IPS-NIHi7 (cell line): ENCODE results near the gene LRRC53.

ENCODE experiments used
- DNase-seq: peaks from one replicate; pipeline ENCODE4 v3.0.0; 2012; ENCODE audit warnings: mixed read lengths; ENCODE audit errors: extremely low spot score

The LRRC53 gene

DNA sequence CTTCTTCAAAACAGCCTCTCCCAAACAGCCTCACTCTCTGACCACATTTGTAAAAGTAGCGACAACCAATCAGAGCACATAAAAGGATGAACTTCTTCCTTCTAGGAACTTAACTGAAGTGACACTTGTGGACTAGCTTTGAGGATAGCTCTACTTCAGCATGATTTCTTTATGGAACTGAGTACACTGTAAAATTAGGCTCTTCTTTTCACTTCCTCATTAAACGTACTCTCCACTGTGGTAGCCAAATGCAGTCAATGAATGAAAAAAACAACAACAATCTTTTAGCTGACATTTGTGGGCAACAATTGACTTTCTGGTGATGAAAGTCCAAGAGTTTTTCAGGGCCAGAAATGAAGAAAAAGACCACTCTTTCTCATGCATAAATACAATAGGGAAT, 9.6 kb downstream of the LRRC53 start:
- DNase-seq: no peak

- peak; percentile 58 for DNase-seq
These were observed 10.0 kb downstream of the LRRC53 start for GRCh38 chr1:74502432-74502831.

DNA sequence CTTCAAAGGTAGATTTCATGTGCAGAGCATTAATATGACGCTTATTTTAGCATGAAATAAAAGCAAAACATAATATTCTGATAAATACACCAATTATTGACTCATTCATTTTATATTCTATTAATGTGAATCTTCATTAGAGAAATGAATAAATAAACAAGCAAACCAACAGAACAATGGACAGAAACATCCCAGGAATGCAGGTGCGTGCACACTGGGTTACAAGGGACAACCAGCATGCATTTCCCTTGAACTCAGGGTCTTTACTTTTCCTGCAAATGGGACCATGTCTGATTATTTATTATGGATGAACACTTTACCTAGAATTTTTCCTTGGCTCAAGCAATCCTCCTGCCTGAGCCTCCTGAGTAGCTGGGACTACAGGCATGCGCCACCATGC, 13.5 kb downstream of the LRRC53 start:
- DNase-seq: no peak

GRCh38 chr1:74496669-74497068, 15.7 kb downstream of the LRRC53 start:
- DNase-seq: no peak

DNA sequence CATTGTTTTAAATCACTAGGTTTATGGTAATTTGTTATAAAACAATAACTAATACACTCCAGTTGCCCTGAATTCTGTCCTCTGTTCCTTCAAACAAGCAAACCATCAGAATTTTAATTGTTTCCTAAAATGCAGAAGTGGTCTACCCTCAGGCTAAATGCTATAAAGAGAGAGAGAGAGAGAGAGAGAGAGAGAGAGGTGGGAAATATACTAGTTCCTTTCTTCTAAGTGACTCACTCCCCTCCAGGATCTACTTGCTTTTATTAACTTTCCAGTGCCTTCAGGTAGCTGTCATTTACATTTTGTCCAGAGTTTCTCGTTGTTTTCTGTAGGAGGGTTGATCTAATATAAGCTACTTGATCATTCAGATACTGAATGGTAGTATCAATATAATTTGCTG, 26.4 kb downstream of the LRRC53 start:
- no peak for DNase-seq

DNA sequence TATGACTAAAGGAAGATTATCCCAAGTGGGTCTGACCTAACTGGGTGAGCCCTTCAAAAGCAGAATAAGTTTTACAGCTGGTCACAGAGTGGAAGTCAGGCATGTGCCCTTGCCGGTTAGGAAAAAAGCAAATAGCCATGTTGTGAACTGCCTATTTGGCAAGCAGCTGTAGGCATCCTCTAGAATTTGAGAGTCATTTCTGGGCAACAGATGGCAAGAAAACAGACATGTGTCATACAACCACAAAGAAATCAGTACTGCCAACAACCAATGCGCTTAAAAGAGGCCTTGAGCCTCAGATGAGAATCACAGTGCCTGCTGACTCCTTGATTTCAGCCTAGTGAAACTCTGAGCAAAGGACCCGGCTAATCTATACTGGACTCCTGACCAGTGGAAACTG, 26.8 kb downstream of the LRRC53 start:
- no peak for DNase-seq

DNA sequence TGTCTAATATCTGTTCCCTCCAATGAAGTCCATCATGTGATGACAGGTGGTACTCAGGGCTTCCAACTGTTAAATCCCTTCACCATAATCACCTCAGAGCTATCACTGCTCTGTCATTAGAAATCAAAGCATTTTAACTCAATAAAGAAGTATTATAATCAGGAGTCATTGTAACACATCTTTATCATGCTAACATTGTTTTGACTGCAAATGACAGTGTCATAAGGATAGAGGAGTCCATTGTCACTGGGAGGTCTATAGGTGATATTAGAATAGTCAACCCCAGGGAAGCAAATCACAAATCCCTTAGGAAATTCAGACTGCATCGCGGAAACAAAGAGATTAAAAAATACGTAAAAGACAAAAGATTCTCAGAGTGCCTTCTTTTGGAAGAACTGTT, 30.8 kb downstream of the LRRC53 start:
- DNase-seq: no peak

GRCh38 chr1:74480068-74480467, 32.3 kb downstream of the LRRC53 start:
- no peak for DNase-seq

GRCh38 chr1:74478979-74479378, 33.4 kb downstream of the LRRC53 start:
- DNase-seq: no peak

DNA sequence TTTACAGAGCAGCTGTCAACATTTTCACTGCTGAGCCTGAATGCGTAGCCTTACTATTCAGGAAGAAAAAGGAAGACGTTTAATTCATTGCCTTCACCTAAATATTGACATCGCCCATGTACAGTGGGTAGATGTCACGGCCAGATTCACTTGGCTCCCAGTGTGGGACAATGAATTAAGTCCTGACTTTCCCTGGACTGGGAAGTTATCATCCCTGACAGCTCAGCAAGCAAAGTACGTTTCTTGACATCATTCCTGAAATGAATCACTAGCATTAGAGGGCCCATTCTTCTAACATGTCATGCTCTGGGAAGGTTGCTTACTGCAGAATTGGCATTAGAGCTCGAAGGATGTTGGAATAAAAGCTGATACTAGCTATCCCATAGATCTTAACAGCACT, 37.8 kb downstream of the LRRC53 start:
- no peak for DNase-seq

DNA sequence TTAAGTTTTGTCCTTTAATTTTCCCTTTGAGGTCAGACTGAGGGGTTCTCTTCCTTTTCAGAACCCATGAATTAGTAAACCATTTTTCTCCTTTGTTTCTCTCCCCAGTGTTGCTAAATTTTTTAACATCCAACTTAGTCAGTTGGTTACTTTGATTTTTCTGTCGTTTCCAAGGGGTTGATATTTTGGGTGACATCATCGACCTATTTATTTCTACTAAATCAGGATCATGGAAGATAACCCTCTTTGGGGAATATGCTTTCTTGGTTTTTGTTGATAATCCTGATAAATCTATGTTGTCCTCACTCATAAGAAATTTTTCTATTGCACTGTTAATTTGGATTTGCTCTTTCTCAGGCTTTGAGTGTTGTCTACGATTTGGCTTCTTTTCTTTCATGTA, 40.9 kb downstream of the LRRC53 start:
- DNase-seq: no peak

DNA sequence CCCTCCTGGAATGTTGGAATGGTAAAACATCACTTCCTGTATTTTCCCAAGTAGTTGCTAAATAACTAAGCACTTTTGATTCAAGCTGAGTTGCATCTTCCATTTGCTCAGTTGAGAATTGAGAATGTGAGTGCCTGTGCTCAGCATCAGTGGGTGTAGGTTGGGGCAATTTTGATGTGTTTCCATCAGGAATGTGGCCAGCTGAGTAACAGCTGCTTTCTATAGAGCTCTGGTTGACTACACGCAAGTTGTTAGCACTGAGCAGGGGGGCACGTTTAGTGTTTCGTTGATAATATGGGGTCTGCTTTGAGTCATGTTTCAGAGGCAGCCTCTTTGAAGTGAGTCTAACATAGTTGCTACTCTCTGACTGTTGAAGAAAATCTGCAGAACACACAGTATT, 41.5 kb downstream of the LRRC53 start:
- no peak for DNase-seq

- DNase-seq: no peak
These were observed 42.2 kb downstream of the LRRC53 start for GRCh38 chr1:74470251-74470650.

DNA sequence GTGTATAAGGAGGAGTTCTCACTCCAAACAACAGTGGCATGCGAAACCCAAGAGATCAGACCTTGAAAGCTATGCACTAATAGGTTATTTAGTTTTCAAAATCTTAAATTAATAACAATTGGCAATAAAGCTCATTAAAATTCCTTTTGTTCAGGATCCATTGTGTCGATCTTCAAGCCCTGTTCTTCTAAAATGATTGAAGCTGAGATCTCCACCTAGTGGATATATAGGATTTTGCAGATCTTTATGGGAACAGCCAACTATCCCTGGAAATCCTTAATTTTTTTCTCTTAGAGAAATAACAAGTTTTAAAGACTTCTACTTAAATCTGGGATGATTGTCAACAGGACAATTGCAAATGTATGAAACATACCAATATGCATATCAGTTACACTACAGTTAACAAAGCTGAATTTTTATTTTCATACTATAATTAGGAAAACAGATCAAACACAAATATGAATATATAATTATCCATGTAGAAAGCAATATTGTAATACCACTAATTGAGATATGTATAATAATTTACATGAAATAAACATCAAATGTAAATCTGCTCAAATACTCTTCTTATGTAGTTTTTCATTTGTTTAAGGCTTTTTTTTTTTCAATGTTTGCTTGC, 43.3 kb downstream of the LRRC53 start:
- DNase-seq: peak; percentile 40

DNA sequence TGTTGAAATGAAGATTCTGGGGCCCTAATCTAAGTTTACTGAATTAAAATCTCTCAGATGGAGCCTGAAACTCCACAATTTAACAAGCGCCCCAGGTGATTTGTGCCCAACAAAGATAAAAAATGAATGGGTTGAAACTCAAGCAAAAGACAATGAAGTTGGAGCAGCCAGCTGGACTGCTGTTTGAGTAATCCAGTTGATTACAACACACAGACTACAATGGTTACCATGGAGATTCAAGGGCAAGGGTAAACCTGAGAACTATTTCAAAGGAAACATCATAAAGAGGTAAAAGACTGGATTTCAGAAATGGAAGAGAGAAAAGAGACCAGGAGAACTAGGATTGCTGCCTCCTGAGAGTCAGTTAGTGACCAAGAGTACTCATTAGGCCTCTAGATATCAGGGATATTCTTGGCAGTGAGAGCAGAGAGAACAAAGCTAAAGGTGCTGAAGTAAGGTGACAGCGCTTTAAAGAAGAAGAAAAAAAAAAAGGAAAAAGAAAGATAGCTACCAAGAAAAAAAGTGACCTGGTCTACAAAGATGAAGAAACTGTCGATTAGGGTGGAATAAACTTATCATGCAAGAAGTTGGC, 44.5 kb downstream of the LRRC53 start:
- no peak for DNase-seq

DNA sequence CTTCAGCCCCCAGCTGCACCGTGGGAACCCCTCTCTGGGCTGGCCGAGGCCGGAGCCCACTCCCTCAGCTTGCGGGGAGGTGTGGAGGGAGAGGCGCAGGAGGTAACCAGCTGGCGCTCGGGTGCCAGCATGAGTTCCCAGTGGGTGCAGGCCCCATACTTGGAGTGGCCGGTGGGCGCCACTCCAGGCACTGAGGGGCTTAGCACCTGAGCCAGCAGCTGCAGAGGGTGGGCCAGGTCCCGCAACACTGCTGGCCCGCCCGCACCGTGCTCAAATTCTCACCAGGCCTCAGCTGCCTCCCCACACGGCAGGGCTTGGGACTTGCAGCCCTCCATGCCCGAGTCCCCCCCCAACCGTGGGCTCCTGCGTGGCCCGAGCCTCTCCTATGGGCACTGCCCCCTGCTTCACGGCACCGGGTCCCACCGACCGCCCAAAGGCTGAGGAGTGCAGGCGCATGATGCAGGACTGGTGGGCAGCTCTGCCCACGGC, 47.2 kb downstream of the LRRC53 start:
- DNase-seq: no peak

DNA sequence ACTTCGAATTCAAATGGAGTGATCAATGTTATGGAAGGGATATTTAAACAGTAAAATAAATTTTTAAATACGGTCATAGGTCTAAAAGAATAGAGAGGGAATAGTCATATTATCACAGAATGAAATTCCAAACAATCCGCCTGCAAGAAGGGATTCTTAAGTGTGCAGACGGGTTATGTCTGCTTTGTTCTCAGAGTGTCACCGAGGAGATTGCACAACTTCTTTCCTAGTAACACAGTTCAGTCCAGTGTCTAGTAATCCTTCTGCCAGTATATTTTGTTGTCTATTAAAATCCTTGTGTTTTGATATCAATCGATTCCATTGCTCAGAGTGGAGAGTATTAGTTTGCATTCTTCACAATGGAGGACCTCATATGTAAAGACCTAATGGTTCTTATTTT, 48.4 kb downstream of the LRRC53 start:
- no peak for DNase-seq

DNA sequence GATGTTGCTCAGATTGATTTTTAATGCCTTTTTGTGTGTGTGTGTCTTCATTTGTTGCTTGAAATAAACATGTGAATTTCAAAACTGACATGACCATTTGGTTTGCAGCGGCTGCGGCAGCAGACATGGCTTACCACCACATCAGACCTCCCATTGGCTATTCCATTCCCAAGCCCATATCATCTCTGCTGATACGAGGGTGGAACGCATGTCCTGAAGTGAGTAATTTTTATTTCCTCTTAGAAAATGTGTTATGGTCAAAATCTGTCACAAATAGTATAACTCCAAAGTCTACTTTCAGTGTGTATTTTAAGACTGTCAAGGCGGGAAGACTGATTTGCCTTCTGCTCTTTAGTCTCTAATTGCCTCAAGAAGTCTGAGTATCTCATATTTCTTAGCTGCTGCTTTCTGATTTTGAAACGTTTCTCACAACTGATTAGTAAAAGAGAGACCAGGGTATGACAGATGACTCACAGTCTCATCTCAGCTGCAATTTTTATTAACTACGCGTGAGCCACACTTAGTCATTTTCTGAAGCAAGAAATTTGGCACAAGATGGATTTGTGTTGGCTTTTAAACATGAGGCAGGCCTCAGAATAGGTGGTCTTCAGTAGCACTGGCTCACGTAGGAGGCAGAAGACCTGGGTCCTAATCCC, 49.0 kb downstream of the LRRC53 start:
- DNase-seq: no peak

- DNase-seq: no peak
These were observed 55.2 kb downstream of the LRRC53 start for GRCh38 chr1:74457253-74457652.

DNA sequence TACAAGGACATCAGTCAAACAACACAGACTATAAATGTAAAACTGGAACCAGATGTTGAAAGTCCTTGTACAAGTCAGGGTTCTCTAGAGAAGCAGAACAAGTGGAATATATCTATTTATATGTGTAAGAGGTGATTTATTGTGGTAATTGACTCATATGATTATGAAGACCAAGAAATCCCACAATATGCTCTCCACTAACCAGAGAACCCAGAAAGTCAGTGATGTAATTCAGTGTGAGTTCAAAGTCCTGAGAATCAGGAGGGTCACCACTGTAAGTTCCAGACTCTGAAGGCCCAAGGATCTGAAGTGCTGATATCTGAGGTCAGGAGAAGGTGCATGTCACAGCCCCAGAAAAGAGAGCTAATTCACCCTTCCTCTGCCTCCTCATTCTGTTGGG, 57.0 kb downstream of the LRRC53 start:
- no peak for DNase-seq

DNA sequence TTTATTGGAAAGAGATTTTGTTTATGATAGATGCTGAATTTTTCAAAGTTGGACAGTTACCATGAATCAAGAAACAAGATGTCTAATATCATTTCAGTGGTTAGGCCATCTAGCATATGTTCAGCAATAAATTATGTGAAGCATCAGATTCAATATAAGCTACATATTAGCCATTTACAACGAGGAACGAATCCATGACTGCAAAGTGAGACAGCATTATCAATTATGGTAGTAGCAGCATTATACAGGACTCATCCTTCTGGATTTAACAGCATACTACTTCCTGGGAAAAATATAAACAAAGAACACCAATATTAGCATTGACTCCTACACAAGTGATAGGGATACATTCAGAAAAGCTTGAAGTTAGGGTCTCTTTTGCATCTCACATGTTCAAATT, 59.1 kb downstream of the LRRC53 start:
- no peak for DNase-seq

DNA sequence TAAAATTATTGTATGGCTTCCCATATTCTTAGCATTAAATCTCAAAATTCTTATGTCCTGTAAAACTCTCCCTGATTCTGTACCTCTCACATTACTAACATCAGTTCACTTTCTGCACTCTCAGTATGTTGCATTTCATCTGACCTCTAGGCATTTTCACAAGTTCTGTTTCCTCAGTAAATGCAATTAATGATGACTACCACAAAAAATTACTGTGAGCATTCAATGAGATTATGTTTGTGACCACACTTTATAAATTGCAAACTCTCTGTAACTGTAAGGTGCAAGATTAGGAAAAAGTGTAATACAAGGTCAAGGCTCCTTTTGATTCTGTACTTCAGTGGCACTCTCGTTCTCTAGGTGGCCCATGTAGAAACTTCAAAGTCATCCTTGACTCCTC, 60.4 kb downstream of the LRRC53 start:
- DNase-seq: no peak

DNA sequence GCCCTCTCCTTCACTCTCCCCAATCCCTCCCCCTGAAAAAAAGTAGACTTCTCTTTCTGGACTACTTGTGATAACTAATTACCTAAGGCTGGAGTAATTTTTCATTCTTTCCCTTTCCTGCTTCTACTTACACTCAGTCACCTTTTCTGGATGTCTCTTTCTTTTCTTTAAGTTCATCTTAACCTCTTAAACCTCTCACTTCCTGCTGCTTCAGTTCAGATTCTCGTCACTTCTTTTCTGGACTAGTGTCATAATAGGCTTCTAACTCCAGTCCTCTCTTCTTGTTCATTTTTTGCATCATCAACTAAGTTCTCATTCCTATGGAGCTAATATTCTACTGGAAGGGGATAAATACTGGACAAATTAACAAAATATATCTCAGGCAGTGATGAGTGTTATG, 75.4 kb downstream of the LRRC53 start:
- DNase-seq: no peak
